Hepatocyte (in vitro differentiated cells): Measurements from ENCODE around the gene PKP3. TPM values are rescaled to one million over a fixed set of nuclear protein-coding genes. Genes with fewer than 3 reads are reported as not detected.

Experiments used
- DNase-seq: peaks from one replicate; pipeline ENCODE4 v3.0.0-alpha.2; 2016; ENCODE audit warnings: low spot score
- H2AFZ ChIP-seq: fragments of 200-600 bp; sonication (generic); 2 replicates; pipeline ENCODE4 v1.6.0; 2016; ENCODE audit warnings: antibody characterized with exemption, mild to moderate bottlenecking
- H3K27ac ChIP-seq: fragments of 200-600 bp; sonication (generic); 2 replicates; pipeline ENCODE4 v1.5.1; 2016; ENCODE audit warnings: mild to moderate bottlenecking
- H3K27me3 ChIP-seq: fragments of 200-600 bp; sonication (generic); 2 replicates; pipeline ENCODE4 v1.6.1; 2016
- H3K36me3 ChIP-seq: fragments of 200-600 bp; sonication (generic); replicated peaks from 2 replicates; pipeline ENCODE4 v1.5.1; 2016; ENCODE audit warnings: low read depth; ENCODE audit not compliant: insufficient read depth
- H3K4me1 ChIP-seq: fragments of 200-600 bp; sonication (generic); 2 replicates; pipeline ENCODE4 v1.5.1; 2016; ENCODE audit warnings: mild to moderate bottlenecking, moderate library complexity; ENCODE audit not compliant: insufficient read depth
- H3K4me2 ChIP-seq: fragments of 200-600 bp; sonication (generic); 2 replicates; pipeline ENCODE4 v1.6.0; 2016
- H3K4me3 ChIP-seq: fragments of 200-600 bp; sonication (generic); 2 replicates; pipeline ENCODE4 v1.5.1; 2016; ENCODE audit warnings: mild to moderate bottlenecking
- H3K79me2 ChIP-seq: fragments of 200-600 bp; sonication (generic); 2 replicates; pipeline ENCODE4 v1.6.0; 2017; ENCODE audit warnings: mild to moderate bottlenecking
- H3K9me2 ChIP-seq: fragments of 200-600 bp; sonication (generic); replicated peaks from 2 replicates; pipeline ENCODE4 v1.6.0; 2017; ENCODE audit warnings: mild to moderate bottlenecking; ENCODE audit not compliant: insufficient read depth
- H3K9me3 ChIP-seq: fragments of 200-600 bp; sonication (generic); 2 replicates; pipeline ENCODE4 v1.5.1; 2016; ENCODE audit warnings: low read depth, mild to moderate bottlenecking
- H4K20me1 ChIP-seq: fragments of 200-600 bp; sonication (generic); 2 replicates; pipeline ENCODE4 v1.6.0; 2016; ENCODE audit warnings: mild to moderate bottlenecking; ENCODE audit not compliant: insufficient read depth, poor library complexity, severe bottlenecking
- CTCF ChIP-seq: fragments of 200-600 bp; sonication (generic); IDR thresholded peaks from 2 replicates; pipeline ENCODE4 v1.5.1; 2016; ENCODE audit warnings: antibody characterized with exemption, mild to moderate bottlenecking; ENCODE audit not compliant: poor library complexity
- EZH2 ChIP-seq: fragments of 200-600 bp; sonication (generic); IDR thresholded peaks from 2 replicates; pipeline ENCODE4 v1.6.1; 2016; ENCODE audit warnings: antibody characterized with exemption, mild to moderate bottlenecking, borderline replicate concordance
- EZH2phosphoT487 ChIP-seq: fragments of 200-600 bp; sonication (generic); IDR thresholded peaks from one replicate; pipeline ENCODE4 v1.6.1; 2018; ENCODE audit warnings: antibody characterized with exemption, mild to moderate bottlenecking, low read depth, moderate library complexity; ENCODE audit not compliant: unreplicated experiment, severe bottlenecking
- WGBS: methylation state at CpG from one replicate; pipeline ENCODE4 v1.1.6; 2016; ENCODE audit warnings: low lambda C conversion rate; ENCODE audit errors: missing lambda C conversion rate; 5-methylcytosine and 5-hydroxymethylcytosine counted together
- polyA plus RNA-seq: library from polyadenylated mRNA; unstranded; fragments of >200 nt; fragmentation: Nextera tagmentation; extraction: Ambion mirVana; gene quantifications from 2 replicates; pipeline ENCODE4 v1.2.1, GENCODE V29; 2016
- total RNA-seq: library from RNA; depleted of rRNA; stranded (reverse); fragments of >200 nt; gene quantifications from 2 replicates; pipeline ENCODE4 v1.2.3, GENCODE V29; 2014

PKP3 gene
- total and polyA plus RNA-seq, 2 experiments from 2014 or later, result 62.1 to 89.5 TPM

- peaks cover 10% of the 10 kb centered on the region for H3K4me1 ChIP-seq
- peaks cover 5% of the 10 kb centered on the region for H3K79me2 ChIP-seq
- no peaks in the 10 kb centered on the region for H3K9me3 ChIP-seq
- WGBS, result 95% methylated on average over 29 of the region's 41 CpGs
- no peak for DNase-seq
- H3K4me3 ChIP-seq, result no peak overlapping the region
- H3K36me3 ChIP-seq, result no peaks in the 10 kb centered on the region
- TF ChIP-seq EZH2phosphoT487 (no peak), CTCF (no peak), EZH2 (no peak)
- H3K9me2 ChIP-seq, result no peaks in the 10 kb centered on the region
- H4K20me1 ChIP-seq, result peaks cover 8% of the 10 kb centered on the region
- H3K27ac ChIP-seq, result no peak overlapping the region
- H3K27me3 ChIP-seq, result no peaks in the 10 kb centered on the region
- no peak overlapping the region for H2AFZ ChIP-seq
- H3K4me2 ChIP-seq, result no peak overlapping the region
These were observed 20.9 kb upstream of the PKP3 start for GRCh38 chr11:372809-373715.

- no peak overlapping the region for H3K27ac ChIP-seq
- WGBS, result 97% methylated on average over 23 of the region's 23 CpGs
- H3K36me3 ChIP-seq, result no peaks in the 10 kb centered on the region
- H3K9me2 ChIP-seq, result no peaks in the 10 kb centered on the region
- no peaks in the 10 kb centered on the region for H3K9me3 ChIP-seq
- no peaks in the 10 kb centered on the region for H3K27me3 ChIP-seq
- no peak overlapping the region for H2AFZ ChIP-seq
- H3K4me3 ChIP-seq, result no peak overlapping the region
- no peak for TF ChIP-seq CTCF
- no peak for TF ChIP-seq EZH2
- no peak for TF ChIP-seq EZH2phosphoT487
- peaks cover 5% of the 10 kb centered on the region for H3K4me1 ChIP-seq
- peaks cover 8% of the 10 kb centered on the region for H4K20me1 ChIP-seq
- H3K79me2 ChIP-seq, result peaks cover 5% of the 10 kb centered on the region
- DNase-seq, result no peak
- no peak overlapping the region for H3K4me2 ChIP-seq
These were observed 20.1 kb upstream of the PKP3 start for GRCh38 chr11:373716-374551.

- TF ChIP-seq EZH2phosphoT487 (no peak), CTCF (no peak), EZH2 (no peak)
- 93% methylated on average over 17 of the region's 41 CpGs for WGBS
These were observed 18.7 kb upstream of the PKP3 start for GRCh38 chr11:375065-376025.

More at GRCh38 chr11:375065-376025, 18.7 kb upstream of the PKP3 start:
- Histone ChIP-seq H3K4me2 (no peak overlapping the region), H3K79me2 (peaks cover 2% of the 10 kb centered on the region), H3K9me2 (no peaks in the 10 kb centered on the region), H2AFZ (no peak overlapping the region), H3K27ac (no peak overlapping the region), H4K20me1 (peaks cover 8% of the 10 kb centered on the region), H3K4me1 (peaks cover 2% of the 10 kb centered on the region), H3K27me3 (no peaks in the 10 kb centered on the region), H3K9me3 (no peaks in the 10 kb centered on the region), H3K36me3 (no peaks in the 10 kb centered on the region), H3K4me3 (no peak overlapping the region)
- DNase-seq, result no peak
